HepG2 (cell line): ENCODE results near the gene PHKG2. TPM values are rescaled to one million over a fixed set of nuclear protein-coding genes. Genes with fewer than 3 reads are reported as not detected.

Source experiments
- ATAC-seq: fragments of 200-7000 bp; cut with Tn5 transposase; 3 replicates; pipeline ENCODE4 v1.9.1; 2020; ENCODE audit warnings: mild to moderate bottlenecking, moderate library complexity
- BruUV-seq: library from RNA; stranded (reverse); fragments of 400-500 nt; replicated peaks from 2 replicates; lab custom pipeline; 2021; lab: Mats Ljungman, UMichigan
- CTCF ChIA-PET: fragments of 300-600 bp; formaldehyde crosslinking; extraction: SDS; loops from one replicate; lab custom pipeline; 2021; ENCODE audit warnings: low total read pairs, inconsistent platforms, low intra/inter-chr PET ratio; lab: Yijun Ruan, JAX
- POLR2A ChIA-PET: fragments of 350-600 bp; sonication (Branson Sonifier 250); formaldehyde crosslinking; loops from one replicate; lab custom pipeline; 2020; ENCODE audit warnings: antibody characterized with exemption, inconsistent platforms; lab: Yijun Ruan, JAX
- DNase-seq: peaks from one replicate; pipeline ENCODE4 v3.0.0-alpha.2; 2015; ENCODE audit warnings: low spot score
- FAIRE-seq: peaks from 3 replicates; lab custom pipeline; 2011; peaks lifted over from hg19 to GRCh38; lab: Jason Lieb, UNC
- H2AFZ ChIP-seq: one replicate; pipeline ENCODE4 v1.6.1; 2011; ENCODE audit warnings: low read length, inconsistent platforms
- H3K27ac ChIP-seq: fragments of 300-600 bp; 3 replicates; pipeline ENCODE4 v1.8.0; 2011; ENCODE audit warnings: mixed run types, mild to moderate bottlenecking, mixed read lengths, low read length, inconsistent platforms; ENCODE audit not compliant: insufficient read depth; ENCODE audit errors: extremely low read length
- H3K27me3 ChIP-seq, 2 experiments: fragments of 200-600 bp in 1 of 2; 2 replicates in 1 of 2; 3 replicates in 1 of 2; pipeline versions ENCODE4 v1.6.0 to v1.8.0; 2011; ENCODE audit warnings: low read length in 2 of 2, mild to moderate bottlenecking in 2 of 2, moderate library complexity in 2 of 2, inconsistent platforms in 1 of 2; ENCODE audit not compliant: insufficient read depth in 2 of 2, control insufficient read depth in 1 of 2
- H3K36me3 ChIP-seq, 2 experiments: fragments of 200-600 bp in 1 of 2; replicated peaks in 1 of 2; 2 replicates in 1 of 2; 3 replicates in 1 of 2; pipeline versions ENCODE4 v1.5.1 to v1.8.0; 2011; ENCODE audit warnings: low read length in 2 of 2, inconsistent platforms in 1 of 2; ENCODE audit not compliant: insufficient read depth in 2 of 2, control insufficient read depth in 1 of 2
- H3K4me1 ChIP-seq: 2 replicates; pipeline ENCODE4 v1.5.1; 2012; ENCODE audit warnings: low read length, inconsistent platforms; ENCODE audit not compliant: insufficient read depth
- H3K4me2 ChIP-seq: 2 replicates; pipeline ENCODE4 v1.6.0; 2011; ENCODE audit warnings: low read depth, low read length, inconsistent platforms
- H3K4me3 ChIP-seq, 3 experiments: fragments of 200-600 bp in 1 of 3; sonication (generic), shearing (Covaris generic) in 1 of 3; replicated peaks in 1 of 3; 2 replicates each; pipeline ENCODE4 v1.5.1; 2011 to 2016; ENCODE audit warnings: low read length in 3 of 3, inconsistent platforms in 2 of 3, low read depth in 2 of 3, mild to moderate bottlenecking in 2 of 3, control low read depth in 1 of 3, mixed read lengths in 1 of 3; ENCODE audit not compliant: insufficient read depth in 1 of 3
- H3K79me2 ChIP-seq: one replicate; pipeline ENCODE4 v1.6.1; 2011; ENCODE audit warnings: low read length, inconsistent platforms; ENCODE audit not compliant: insufficient read depth
- H3K9ac ChIP-seq: 2 replicates; pipeline ENCODE4 v1.6.0; 2011; ENCODE audit warnings: mild to moderate bottlenecking, low read depth, low read length, inconsistent platforms; ENCODE audit not compliant: insufficient read depth
- H3K9me3 ChIP-seq: 2 replicates; pipeline ENCODE4 v1.5.1; 2012; ENCODE audit warnings: mild to moderate bottlenecking, low read length
- H4K20me1 ChIP-seq: 2 replicates; pipeline ENCODE4 v1.6.0; 2011; ENCODE audit warnings: inconsistent platforms, mild to moderate bottlenecking, low read length, moderate library complexity; ENCODE audit not compliant: insufficient read depth
- ATF1 ChIP-seq: IDR thresholded peaks from 2 replicates; pipeline ENCODE4 v1.6.1; 2016; ENCODE audit warnings: mild to moderate bottlenecking, control low read depth
- DPF2 ChIP-seq: sonication (generic); formaldehyde crosslinking; IDR thresholded peaks from 2 replicates; pipeline ENCODE4 v1.4.0; 2020; ENCODE audit warnings: mild to moderate bottlenecking, low read depth, missing genetic modification reagents, borderline replicate concordance
- ESRRA ChIP-seq: sonication (generic); formaldehyde crosslinking; IDR thresholded peaks from 2 replicates; pipeline ENCODE4 v1.5.1; 2020; ENCODE audit warnings: mild to moderate bottlenecking, low read depth, missing genetic modification reagents
- FOXA3 ChIP-seq: IDR thresholded peaks from 2 replicates; pipeline ENCODE4 v1.6.1; 2016; ENCODE audit warnings: missing genetic modification reagents, missing compliant biosample characterization
- HNF4G ChIP-seq, 2 experiments: sonication (generic) in 1 of 2; formaldehyde crosslinking in 1 of 2; IDR thresholded peaks; 2 replicates each; pipeline versions ENCODE4 v1.4.0 to v1.6.1; 2011 to 2020; ENCODE audit warnings: borderline replicate concordance in 2 of 2, low read depth in 2 of 2, mild to moderate bottlenecking in 2 of 2, low read length in 1 of 2, missing genetic modification reagents in 1 of 2, moderate library complexity in 1 of 2
- LCORL ChIP-seq, 2 experiments: fragments of 450-650 bp in 1 of 2; sonication (generic) in 1 of 2; formaldehyde crosslinking in 1 of 2; IDR thresholded peaks; 2 replicates each; pipeline versions ENCODE4 v1.5.0 to v1.6.1; 2017 to 2020; ENCODE audit warnings: antibody characterized with exemption in 1 of 2, missing genetic modification reagents in 1 of 2
- MAX ChIP-seq: IDR thresholded peaks from 2 replicates; pipeline ENCODE4 v1.6.1; 2012; ENCODE audit warnings: inconsistent platforms
- MED1 ChIP-seq: sonication (generic); formaldehyde crosslinking; IDR thresholded peaks from 2 replicates; pipeline ENCODE4 v1.4.0; 2020; ENCODE audit warnings: missing genetic modification reagents
- NFE2L1 ChIP-seq: sonication (generic); formaldehyde crosslinking; IDR thresholded peaks from 2 replicates; pipeline ENCODE4 v1.4.0; 2020; ENCODE audit warnings: missing genetic modification reagents, mild to moderate bottlenecking, borderline replicate concordance
- NR2C2 ChIP-seq: sonication (generic); formaldehyde crosslinking; IDR thresholded peaks from 2 replicates; pipeline ENCODE4 v1.4.0; 2020; ENCODE audit warnings: missing genetic modification reagents, mild to moderate bottlenecking, moderate library complexity, borderline replicate concordance
- RXRB ChIP-seq: IDR thresholded peaks from 2 replicates; pipeline ENCODE4 v1.6.1; 2016; ENCODE audit warnings: borderline replicate concordance, missing genetic modification reagents, missing compliant biosample characterization
- SAP130 ChIP-seq: IDR thresholded peaks from 2 replicates; pipeline ENCODE4 v1.6.1; 2016; ENCODE audit warnings: low read depth
- ZBTB42 ChIP-seq: sonication (generic); formaldehyde crosslinking; IDR thresholded peaks from 2 replicates; pipeline ENCODE4 v1.5.0; 2020; ENCODE audit warnings: mild to moderate bottlenecking, missing genetic modification reagents
- ZBTB7B ChIP-seq: sonication (generic); formaldehyde crosslinking; IDR thresholded peaks from 2 replicates; pipeline ENCODE4 v1.4.0; 2020; ENCODE audit warnings: missing genetic modification reagents
- ZKSCAN5 ChIP-seq: sonication (generic); formaldehyde crosslinking; IDR thresholded peaks from 2 replicates; pipeline ENCODE4 v1.5.1; 2020; ENCODE audit warnings: mild to moderate bottlenecking, missing genetic modification reagents
- ZNF644 ChIP-seq: IDR thresholded peaks from 2 replicates; pipeline ENCODE4 v1.6.1; 2016; ENCODE audit warnings: low read depth
- ZNF772 ChIP-seq: sonication (generic); formaldehyde crosslinking; IDR thresholded peaks from 2 replicates; pipeline ENCODE4 v1.5.0; 2020; ENCODE audit warnings: mild to moderate bottlenecking, missing genetic modification reagents
- ZSCAN12 ChIP-seq: sonication (generic); formaldehyde crosslinking; IDR thresholded peaks from 2 replicates; pipeline ENCODE4 v1.9.0; 2021; ENCODE audit warnings: mild to moderate bottlenecking, missing genetic modification reagents
- WGBS: methylation state at CpG from one replicate; pipeline ENCODE4 v1.1.6; 2017; ENCODE audit warnings: low lambda C conversion rate; 5-methylcytosine and 5-hydroxymethylcytosine counted together
- in situ Hi-C: cut with HindIII; loops from 2 replicates; pipeline ENCODE4 v1.10.0; 2017; ENCODE audit warnings: low pct_unique_long_range_greater_than_20kb; ENCODE audit not compliant: extremely low pct_ligation_motif_present
- intact Hi-C: fragments of 100-400 bp; cut with micrococcal nuclease; formaldehyde crosslinking; loops from one replicate; pipeline ENCODE4 v1.10.0; 2022; ENCODE audit not compliant: unreplicated experiment
- polyA plus RNA-seq, 8 experiments: library from polyadenylated mRNA; depleted of rRNA in 3 of 8; stranded (reverse) in 7 of 8; unstranded in 1 of 8; fragments of >200 nt; fragmentation: Illumina TruSeq in 4 of 8; extraction: Trizol in 4 of 8; gene quantifications; 2 replicates each; pipeline versions ENCODE4 v1.2.1 to v1.2.3, GENCODE V29; 2011 to 2016; ENCODE audit warnings: low read depth in 4 of 8, missing spikeins in 1 of 8, mixed read lengths in 1 of 8; ENCODE audit not compliant: insufficient read depth in 1 of 8
- total RNA-seq, 5 experiments: library from RNA; depleted of rRNA; stranded (reverse); fragments of >200 nt; fragmentation: Illumina TruSeq; extraction: Trizol; gene quantifications; 2 replicates each; pipeline ENCODE4 v1.2.3, GENCODE V29; 2016; ENCODE audit warnings: low read depth in 1 of 5

The PHKG2 gene
- total and polyA plus RNA-seq, 2 of the 13 experiments (the other 11 are each of a cell fraction or from before 2014, with no cell fraction given) = 37.4 to 42.1 TPM

GRCh38 chr16:30744183-30744582 lies 4.0 kb upstream of the PHKG2 start:
- POLR2A ChIA-PET = interaction anchor here (1.0 kb wide), 1 partner anchor 10 kb away, joined by 4 read pairs; no protein-coding TSS in a partner anchor
- no peak for FAIRE-seq
- CTCF ChIA-PET = no interaction called here

DNA sequence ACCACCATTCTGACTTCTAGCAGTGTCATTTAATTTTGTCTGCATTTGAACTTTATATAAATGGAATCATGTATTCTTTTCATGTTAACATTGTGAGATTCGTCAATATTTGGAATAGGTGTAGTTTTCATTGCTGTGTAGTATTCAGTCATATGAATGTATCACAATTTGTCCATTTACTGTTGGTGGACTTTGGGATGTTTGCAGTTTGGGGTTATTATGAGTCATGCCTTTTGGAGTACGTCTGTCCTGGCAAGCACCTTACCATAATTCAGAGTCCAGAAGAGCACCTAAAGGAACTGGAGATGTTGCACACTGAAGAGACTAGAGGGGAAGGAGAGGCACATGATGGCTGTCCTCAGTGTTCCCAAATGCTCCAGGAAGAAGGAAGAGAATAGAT lies 3.1 kb upstream of the PHKG2 start:
- 11% methylated on average over 2 of the region's 2 CpGs for WGBS
- intact Hi-C loops (loop anchor here (5.0 to 10.0 kb wide), 3 partner anchors 48 to 678 kb away; partner anchors contain the start of genes ALDOA and SRCAP), in situ Hi-C loops (no loop called here)
- CTCF ChIA-PET = no interaction called here
- ATAC-seq = no peak; the same call in 2 of the 3 replicates
- H3K36me3 ChIP-seq = peaks cover 0 to 3% of the 10 kb centered on the region in 2 experiments; a peak in 1 of 5 replicates
- no TSS peak for BruUV-seq
- H3K4me2 ChIP-seq = peak overlapping the region; percentile 20; the same call in 1 of the 2 replicates
- H3K79me2 ChIP-seq = peaks cover 8% of the 10 kb centered on the region
- no peaks in the 10 kb centered on the region for H3K9me3 ChIP-seq
- no peaks in the 10 kb centered on the region for H3K27me3 ChIP-seq
- peak; percentile 67 for DNase-seq
- H3K27ac ChIP-seq = peak overlapping the region; percentile 66
- H2AFZ ChIP-seq = no peak overlapping the region
- FAIRE-seq = peak; percentile 62
- H3K4me3 ChIP-seq = no peak overlapping the region
- H3K9ac ChIP-seq = peak overlapping the region; percentile 21; the same call in 1 of the 2 replicates
- H4K20me1 ChIP-seq = no peaks in the 10 kb centered on the region
- H3K4me1 ChIP-seq = peaks cover 62% of the 10 kb centered on the region
- POLR2A ChIA-PET = no interaction called here
- TF ChIP-seq HNF4G (IDR thresholded peaks at IDR 0.05; ENCODE audit: borderline replicate concordance, low read depth, low read length) = peak; percentile 68; the same call in 1 of the 2 replicates
- TF ChIP-seq HNF4G (CRISPR knock-in tag; IDR thresholded peaks at IDR 0.05; ENCODE audit: borderline replicate concordance, low read depth) = no peak
- TF ChIP-seq MED1 (CRISPR knock-in tag) = peak; percentile 41; the same call in 1 of the 2 replicates
- TF ChIP-seq DPF2 (CRISPR knock-in tag) = peak; percentile 67; the same call in 1 of the 2 replicates
- TF ChIP-seq SAP130 (CRISPR knock-in tag) = peak; percentile 79
- TF ChIP-seq ATF1 (CRISPR knock-in tag) = 0 out of 2 replicates have a peak, but pooled peaks have one; percentile 34
- no peak for TF ChIP-seq ZBTB7B (CRISPR knock-in tag)
- peak; percentile 54 for TF ChIP-seq FOXA3
- TF ChIP-seq ESRRA (CRISPR knock-in tag) = peak; percentile 58; the same call in 1 of the 2 replicates
- peak; percentile 27; the same call in 1 of the 2 replicates for TF ChIP-seq NR2C2 (CRISPR knock-in tag)
- TF ChIP-seq LCORL (IDR thresholded peaks at IDR 0.05) = peak; percentile 23; the same call in 1 of the 2 replicates
- TF ChIP-seq LCORL (CRISPR knock-in tag; IDR thresholded peaks at IDR 0.05) = peak; percentile 78
- no peak for TF ChIP-seq ZKSCAN5 (CRISPR knock-in tag)
- TF ChIP-seq RXRB (CRISPR knock-in tag) = peak; percentile 87

More at GRCh38 chr16:30744183-30744582, 4.0 kb upstream of the PHKG2 start:
- H4K20me1 ChIP-seq = no peaks in the 10 kb centered on the region
- no peak overlapping the region for H2AFZ ChIP-seq
- DNase-seq = no peak
- H3K9me3 ChIP-seq = no peaks in the 10 kb centered on the region
- 94% methylated on average over 2 of the region's 2 CpGs for WGBS
- no TSS peak for BruUV-seq
- in situ Hi-C loops (no loop called here), intact Hi-C loops (loop anchor here (10.0 kb wide), 1 partner anchor 71 kb away; no protein-coding TSS in a partner anchor)
- no peak overlapping the region for H3K4me2 ChIP-seq
- H3K27me3 ChIP-seq = no peaks in the 10 kb centered on the region
- TF ChIP-seq ZSCAN12 (CRISPR knock-in tag) (no peak), ZNF772 (CRISPR knock-in tag) (no peak), MAX (no peak), NFE2L1 (CRISPR knock-in tag) (no peak), ZNF644 (no peak), ZBTB42 (no peak)
- ATAC-seq = no peak
- peaks cover 6 to 7% of the 10 kb centered on the region in 2 experiments; a peak in 1 of 5 replicates for H3K36me3 ChIP-seq
- H3K27ac ChIP-seq = peak overlapping the region; percentile 66
- H3K79me2 ChIP-seq = no peaks in the 10 kb centered on the region
- no peak overlapping the region for H3K4me3 ChIP-seq
- no peak overlapping the region for H3K9ac ChIP-seq
- peaks cover 53% of the 10 kb centered on the region for H3K4me1 ChIP-seq
